K562 (cell line): Measurements from ENCODE around the gene PEDS1. TPM values are rescaled to one million over a fixed set of nuclear protein-coding genes. Genes with fewer than 3 reads are reported as not detected.
A peak's percentile ranks its signal among the peaks of the same experiment; 100 is the strongest.

Experiments
- BCOR ChIP-seq: fragments of 450-650 bp; IDR thresholded peaks from 2 replicates; pipeline ENCODE4 v1.6.1; 2016
- BMI1 ChIP-seq: fragments of 150-350 bp; IDR thresholded peaks from 2 replicates; pipeline ENCODE4 v1.6.1; 2014; ENCODE audit warnings: low read length
- C11orf30 ChIP-seq: fragments of 450-650 bp; IDR thresholded peaks from 2 replicates; pipeline ENCODE4 v1.6.1; 2016; ENCODE audit warnings: low read depth, mild to moderate bottlenecking
- HDGF ChIP-seq: fragments of 450-650 bp; IDR thresholded peaks from 2 replicates; pipeline ENCODE4 v1.6.1; 2016
- HMG20A ChIP-seq: fragments of 450-650 bp; formaldehyde crosslinking; conservative IDR thresholded peaks from 2 replicates; pipeline ENCODE4 v1.4.0; 2020; ENCODE audit warnings: mild to moderate bottlenecking, mixed read lengths
- LCOR ChIP-seq: sonication (generic); formaldehyde crosslinking; IDR thresholded peaks from 2 replicates; pipeline ENCODE4 v1.8.0; 2022; ENCODE audit warnings: mild to moderate bottlenecking, missing genetic modification reagents
- MBD2 ChIP-seq: sonication (generic); IDR thresholded peaks from 2 replicates; pipeline ENCODE4 v1.6.1; 2016; ENCODE audit warnings: low read depth, borderline replicate concordance
- NR1H2 ChIP-seq: sonication (generic); formaldehyde crosslinking; IDR thresholded peaks from 2 replicates; pipeline ENCODE4 v1.4.0; 2020; ENCODE audit warnings: mild to moderate bottlenecking, missing genetic modification reagents
- PHB ChIP-seq: fragments of 250-450 bp; sonication (Bioruptor Pico); IDR thresholded peaks from 2 replicates; pipeline ENCODE4 v1.5.0; 2021
- PHTF2 ChIP-seq: fragments of 250-450 bp; sonication (Bioruptor Pico); IDR thresholded peaks from 2 replicates; pipeline ENCODE4 v1.5.0; 2021; ENCODE audit warnings: mild to moderate bottlenecking
- SOX6 ChIP-seq: fragments of 450-650 bp; IDR thresholded peaks from 2 replicates; pipeline ENCODE4 v1.6.1; 2014; ENCODE audit warnings: mild to moderate bottlenecking
- THRAP3 ChIP-seq: fragments of 450-650 bp; IDR thresholded peaks from 2 replicates; pipeline ENCODE4 v1.6.1; 2016; ENCODE audit warnings: mild to moderate bottlenecking, inconsistent platforms, borderline replicate concordance
- ZC3H8 ChIP-seq: fragments of 450-650 bp; IDR thresholded peaks from 2 replicates; pipeline ENCODE4 v1.6.1; 2017
- polyA plus RNA-seq, 8 experiments: library from polyadenylated mRNA; depleted of rRNA in 4 of 8; stranded (reverse) in 5 of 8; unstranded in 3 of 8; fragments of >200 nt; fragmentation: Nextera tagmentation in 2 of 8; fragmentation: Illumina TruSeq in 1 of 8; extraction: Ambion mirVana in 2 of 8; extraction: Trizol in 1 of 8; gene quantifications; 2 replicates each; pipeline versions ENCODE4 v1.2.1 to v1.2.3, GENCODE V29; 2011 to 2014; ENCODE audit warnings: inconsistent platforms in 1 of 8, missing spikeins in 1 of 8
- total RNA-seq, 7 experiments: library from RNA; depleted of rRNA in 6 of 7; stranded (reverse); fragments of >200 nt in 6 of 7; fragmentation: Illumina TruSeq in 2 of 7; extraction: Trizol in 2 of 7; gene quantifications; 2 replicates each; pipeline versions ENCODE4 v1.2.1 to v1.2.3, GENCODE V29; 2011 to 2021; ENCODE audit warnings: low replicate concordance in 1 of 7
- TF ChIP-seq, protein P1 (sequence below), 2 experiments: fragments of 450-650 bp; IDR thresholded peaks; 2 replicates each; pipeline ENCODE4 v1.6.1; 2016; ENCODE audit warnings: mild to moderate bottlenecking in 2 of 2, borderline replicate concordance in 1 of 2, low read depth in 1 of 2, moderate library complexity in 1 of 2
- TF ChIP-seq, protein P2 (sequence below): fragments of 250-450 bp; sonication (Bioruptor Pico); IDR thresholded peaks from 2 replicates; pipeline ENCODE4 v1.8.0; 2021; ENCODE audit warnings: borderline replicate concordance, mild to moderate bottlenecking, moderate library complexity; ENCODE audit not compliant: poor library complexity, severe bottlenecking
- TF ChIP-seq, protein P3 (sequence below): sonication (generic); formaldehyde crosslinking; IDR thresholded peaks from 2 replicates; pipeline ENCODE4 v1.4.0; 2020; ENCODE audit warnings: mild to moderate bottlenecking, missing genetic modification reagents
- TF ChIP-seq, protein P4 (sequence below): fragments of 450-650 bp; formaldehyde crosslinking; IDR thresholded peaks from 2 replicates; pipeline ENCODE4 v1.4.0; 2020; ENCODE audit warnings: mild to moderate bottlenecking

PEDS1 gene
- total and polyA plus RNA-seq, 9 of the 15 experiments (the other 6 are each of a cell fraction or from before 2014, with no cell fraction given) = 2.9 to 38.5 (median 24.2) TPM

DNA sequence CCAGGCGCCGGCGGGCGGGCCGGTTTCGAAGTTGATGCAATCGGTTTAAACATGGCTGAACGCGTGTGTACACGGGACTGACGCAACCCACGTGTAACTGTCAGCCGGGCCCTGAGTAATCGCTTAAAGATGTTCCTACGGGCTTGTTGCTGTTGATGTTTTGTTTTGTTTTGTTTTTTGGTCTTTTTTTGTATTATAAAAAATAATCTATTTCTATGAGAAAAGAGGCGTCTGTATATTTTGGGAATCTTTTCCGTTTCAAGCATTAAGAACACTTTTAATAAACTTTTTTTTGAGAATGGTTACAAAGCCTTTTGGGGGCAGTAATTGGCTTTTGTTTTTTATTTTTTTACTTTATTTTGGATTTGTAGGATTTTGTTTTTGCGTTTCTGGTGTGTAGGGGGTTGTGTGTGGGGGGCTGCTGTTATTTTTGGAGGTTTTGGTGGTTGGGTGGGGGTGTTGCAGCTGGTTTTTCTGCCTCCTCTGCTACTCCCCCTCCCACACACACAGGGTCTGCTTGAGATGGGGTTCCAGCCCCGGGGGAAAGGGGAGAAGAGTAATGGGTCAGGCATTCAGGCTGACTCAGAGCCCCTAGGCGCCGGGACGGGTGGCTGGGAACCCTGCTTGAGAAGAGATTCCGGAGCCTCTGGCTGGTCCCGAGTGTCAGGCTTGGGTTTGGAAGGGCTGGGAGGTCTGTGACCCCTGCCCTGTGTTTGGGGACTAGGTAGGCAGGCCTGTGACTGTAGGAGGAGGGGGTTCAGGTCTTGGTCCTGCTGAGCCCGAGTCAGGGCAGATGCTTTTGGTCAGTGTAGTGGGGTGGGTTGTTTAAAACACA lies 39.1 kb upstream of the PEDS1 start (continued):
- TF ChIP-seq, protein P1, sequence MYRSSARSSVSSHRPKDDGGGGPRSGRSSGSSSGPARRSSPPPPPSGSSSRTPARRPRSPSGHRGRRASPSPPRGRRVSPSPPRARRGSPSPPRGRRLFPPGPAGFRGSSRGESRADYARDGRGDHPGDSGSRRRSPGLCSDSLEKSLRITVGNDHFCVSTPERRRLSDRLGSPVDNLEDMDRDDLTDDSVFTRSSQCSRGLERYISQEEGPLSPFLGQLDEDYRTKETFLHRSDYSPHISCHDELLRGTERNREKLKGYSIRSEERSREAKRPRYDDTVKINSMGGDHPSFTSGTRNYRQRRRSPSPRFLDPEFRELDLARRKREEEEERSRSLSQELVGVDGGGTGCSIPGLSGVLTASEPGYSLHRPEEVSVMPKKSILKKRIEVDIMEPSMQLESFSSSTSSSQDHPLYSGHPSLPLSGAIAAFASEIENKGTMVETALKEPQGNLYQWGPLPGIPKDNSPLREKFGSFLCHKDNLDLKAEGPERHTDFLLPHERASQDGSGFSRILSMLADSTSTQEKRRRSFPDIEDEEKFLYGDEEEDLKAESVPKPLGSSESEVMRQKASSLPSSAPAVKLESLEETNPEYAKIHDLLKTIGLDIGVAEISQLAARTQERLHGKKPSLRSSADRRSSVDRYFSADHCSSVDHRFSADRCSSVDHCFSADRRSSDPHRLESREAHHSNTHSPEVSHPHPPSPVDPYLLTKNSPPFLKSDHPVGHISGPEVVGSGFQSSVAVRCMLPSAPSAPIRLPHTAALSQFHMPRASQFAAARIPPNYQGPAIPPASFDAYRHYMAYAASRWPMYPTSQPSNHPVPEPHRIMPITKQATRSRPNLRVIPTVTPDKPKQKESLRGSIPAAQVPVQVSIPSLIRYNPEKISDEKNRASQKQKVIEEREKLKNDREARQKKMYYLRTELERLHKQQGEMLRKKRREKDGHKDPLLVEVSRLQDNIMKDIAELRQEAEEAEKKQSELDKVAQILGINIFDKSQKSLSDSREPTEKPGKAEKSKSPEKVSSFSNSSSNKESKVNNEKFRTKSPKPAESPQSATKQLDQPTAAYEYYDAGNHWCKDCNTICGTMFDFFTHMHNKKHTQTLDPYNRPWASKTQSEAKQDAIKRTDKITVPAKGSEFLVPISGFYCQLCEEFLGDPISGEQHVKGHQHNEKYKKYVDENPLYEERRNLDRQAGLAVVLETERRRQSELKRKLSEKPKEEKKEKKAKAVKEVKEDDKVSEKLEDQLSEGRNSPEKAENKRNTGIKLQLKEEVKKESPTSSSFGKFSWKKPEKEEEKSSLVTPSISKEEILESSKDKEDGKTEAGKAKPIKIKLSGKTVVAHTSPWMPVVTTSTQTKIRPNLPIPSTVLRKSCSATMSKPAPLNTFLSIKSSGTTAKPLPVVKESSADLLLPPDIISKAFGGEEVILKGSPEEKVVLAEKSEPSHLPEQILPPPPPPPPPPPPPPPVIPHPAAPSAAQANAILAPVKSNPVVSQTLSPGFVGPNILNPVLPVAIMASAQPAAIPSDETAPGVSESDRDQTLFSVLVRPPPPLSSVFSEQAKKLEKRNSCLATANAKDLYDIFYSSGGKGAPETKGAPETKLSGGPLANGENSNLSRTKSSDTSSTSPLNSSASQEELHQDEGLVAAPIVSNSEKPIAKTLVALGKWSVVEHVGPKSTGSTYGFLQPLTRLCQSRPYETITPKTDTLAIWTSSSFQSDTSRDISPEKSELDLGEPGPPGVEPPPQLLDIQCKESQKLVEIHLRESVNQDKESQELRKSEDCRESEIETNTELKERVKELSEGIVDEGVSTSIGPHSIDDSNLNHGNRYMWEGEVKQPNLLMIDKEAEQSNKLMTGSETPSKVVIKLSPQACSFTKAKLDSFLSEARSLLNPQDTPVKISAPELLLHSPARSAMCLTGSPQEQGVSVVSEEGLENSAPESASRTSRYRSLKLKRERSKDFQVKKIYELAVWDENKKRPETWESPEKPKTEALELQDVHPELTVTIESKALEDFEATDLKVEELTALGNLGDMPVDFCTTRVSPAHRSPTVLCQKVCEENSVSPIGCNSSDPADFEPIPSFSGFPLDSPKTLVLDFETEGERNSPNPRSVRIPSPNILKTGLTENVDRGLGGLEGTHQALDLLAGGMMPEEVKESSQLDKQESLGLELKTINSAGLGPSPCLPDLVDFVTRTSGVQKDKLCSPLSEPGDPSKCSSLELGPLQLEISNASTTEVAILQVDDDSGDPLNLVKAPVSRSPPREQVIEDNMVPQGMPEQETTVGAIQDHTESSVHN (IDR thresholded peaks at IDR 0.05; ENCODE audit: borderline replicate concordance in 1 of 2, low read depth in 1 of 2) = peak in 1 of 2 experiments; percentile 81; a peak in 1 of 4 replicates
- TF ChIP-seq BMI1 (no peak), THRAP3 (peak; percentile 56; the same call in 1 of the 2 replicates), PHB (CRISPR knock-in tag) (no peak), MBD2 (no peak; the same call in 1 of the 2 replicates), LCOR (CRISPR knock-in tag) (no peak), PHTF2 (CRISPR knock-in tag) (no peak), C11orf30 (no peak), ZC3H8 (no peak), SOX6 (no peak), HMG20A (no peak), HDGF (no peak), BCOR (no peak), NR1H2 (CRISPR knock-in tag) (no peak)
- TF ChIP-seq, protein P2, sequence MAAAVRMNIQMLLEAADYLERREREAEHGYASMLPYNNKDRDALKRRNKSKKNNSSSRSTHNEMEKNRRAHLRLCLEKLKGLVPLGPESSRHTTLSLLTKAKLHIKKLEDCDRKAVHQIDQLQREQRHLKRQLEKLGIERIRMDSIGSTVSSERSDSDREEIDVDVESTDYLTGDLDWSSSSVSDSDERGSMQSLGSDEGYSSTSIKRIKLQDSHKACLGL (CRISPR knock-in tag) = peak; percentile 82
- TF ChIP-seq, protein P3, sequence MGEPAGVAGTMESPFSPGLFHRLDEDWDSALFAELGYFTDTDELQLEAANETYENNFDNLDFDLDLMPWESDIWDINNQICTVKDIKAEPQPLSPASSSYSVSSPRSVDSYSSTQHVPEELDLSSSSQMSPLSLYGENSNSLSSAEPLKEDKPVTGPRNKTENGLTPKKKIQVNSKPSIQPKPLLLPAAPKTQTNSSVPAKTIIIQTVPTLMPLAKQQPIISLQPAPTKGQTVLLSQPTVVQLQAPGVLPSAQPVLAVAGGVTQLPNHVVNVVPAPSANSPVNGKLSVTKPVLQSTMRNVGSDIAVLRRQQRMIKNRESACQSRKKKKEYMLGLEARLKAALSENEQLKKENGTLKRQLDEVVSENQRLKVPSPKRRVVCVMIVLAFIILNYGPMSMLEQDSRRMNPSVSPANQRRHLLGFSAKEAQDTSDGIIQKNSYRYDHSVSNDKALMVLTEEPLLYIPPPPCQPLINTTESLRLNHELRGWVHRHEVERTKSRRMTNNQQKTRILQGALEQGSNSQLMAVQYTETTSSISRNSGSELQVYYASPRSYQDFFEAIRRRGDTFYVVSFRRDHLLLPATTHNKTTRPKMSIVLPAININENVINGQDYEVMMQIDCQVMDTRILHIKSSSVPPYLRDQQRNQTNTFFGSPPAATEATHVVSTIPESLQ (CRISPR knock-in tag) = no peak
- TF ChIP-seq, protein P4, sequence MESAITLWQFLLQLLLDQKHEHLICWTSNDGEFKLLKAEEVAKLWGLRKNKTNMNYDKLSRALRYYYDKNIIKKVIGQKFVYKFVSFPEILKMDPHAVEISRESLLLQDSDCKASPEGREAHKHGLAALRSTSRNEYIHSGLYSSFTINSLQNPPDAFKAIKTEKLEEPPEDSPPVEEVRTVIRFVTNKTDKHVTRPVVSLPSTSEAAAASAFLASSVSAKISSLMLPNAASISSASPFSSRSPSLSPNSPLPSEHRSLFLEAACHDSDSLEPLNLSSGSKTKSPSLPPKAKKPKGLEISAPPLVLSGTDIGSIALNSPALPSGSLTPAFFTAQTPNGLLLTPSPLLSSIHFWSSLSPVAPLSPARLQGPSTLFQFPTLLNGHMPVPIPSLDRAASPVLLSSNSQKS (CRISPR knock-in tag) = no peak
